GM23338 (cell line): ENCODE results near the gene MCUB. TPM values are rescaled to one million over a fixed set of nuclear protein-coding genes. Genes with fewer than 3 reads are reported as not detected.

Experiments used
- ATAC-seq: fragments of 200-7000 bp; cut with Tn5 transposase; 3 replicates; pipeline ENCODE4 v1.9.1; 2020
- DNase-seq: peaks from one replicate; pipeline ENCODE4 v3.0.0-alpha.2; 2015; ENCODE audit warnings: low spot score
- H2AFZ ChIP-seq: fragments of 200-600 bp; sonication (generic); 2 replicates; pipeline ENCODE4 v1.8.0; 2016; ENCODE audit warnings: antibody characterized with exemption, mild to moderate bottlenecking, moderate library complexity
- H3F3A ChIP-seq: fragments of 200-600 bp; sonication (generic); replicated peaks from 2 replicates; pipeline ENCODE4 v1.8.0; 2017; ENCODE audit warnings: antibody characterized with exemption, mixed run types, low read depth
- H3K27ac ChIP-seq: fragments of 200-600 bp; sonication (generic); 2 replicates; pipeline ENCODE4 v1.6.1; 2016; ENCODE audit warnings: low read depth
- H3K27me3 ChIP-seq: fragments of 200-600 bp; sonication (generic); 2 replicates; pipeline ENCODE4 v1.8.0; 2016; ENCODE audit warnings: mild to moderate bottlenecking, mixed run types, moderate library complexity; ENCODE audit not compliant: insufficient read depth
- H3K36me3 ChIP-seq: fragments of 200-600 bp; sonication (generic); 2 replicates; pipeline ENCODE4 v1.8.0; 2016; ENCODE audit warnings: mild to moderate bottlenecking; ENCODE audit not compliant: insufficient read depth
- H3K4me1 ChIP-seq: fragments of 200-600 bp; sonication (generic); 2 replicates; pipeline ENCODE4 v1.8.0; 2016; ENCODE audit warnings: mild to moderate bottlenecking, moderate library complexity; ENCODE audit not compliant: insufficient read depth
- H3K4me2 ChIP-seq: fragments of 200-600 bp; sonication (generic); 2 replicates; pipeline ENCODE4 v1.7.1; 2017; ENCODE audit warnings: mixed run types
- H3K4me3 ChIP-seq: fragments of 200-600 bp; sonication (generic); 2 replicates; pipeline ENCODE4 v1.6.1; 2016; ENCODE audit warnings: mixed run types
- H3K79me2 ChIP-seq: fragments of 200-600 bp; sonication (generic); replicated peaks from 2 replicates; pipeline ENCODE4 v1.8.0; 2017; ENCODE audit warnings: mild to moderate bottlenecking; ENCODE audit not compliant: insufficient read depth
- H3K9me2 ChIP-seq: fragments of 200-600 bp; sonication (generic); 2 replicates; pipeline ENCODE4 v1.8.0; 2017; ENCODE audit not compliant: insufficient read depth
- H4K20me1 ChIP-seq: fragments of 200-600 bp; sonication (generic); replicated peaks from 2 replicates; pipeline ENCODE4 v1.8.0; 2017; ENCODE audit warnings: mild to moderate bottlenecking; ENCODE audit not compliant: insufficient read depth
- H3K27ac Mint-ChIP-seq: 2 replicates; pipeline ENCODE4 v1.8.0; 2020; ENCODE audit warnings: inconsistent platforms, mild to moderate bottlenecking, moderate library complexity, mixed read lengths
- H3K27me3 Mint-ChIP-seq: 3 replicates; pipeline ENCODE4 v1.8.0; 2022; ENCODE audit warnings: low read depth, mild to moderate bottlenecking, moderate library complexity, mixed read lengths, inconsistent platforms; ENCODE audit not compliant: insufficient read depth, poor library complexity
- H3K36me3 Mint-ChIP-seq: 3 replicates; pipeline ENCODE4 v1.8.0; 2021; ENCODE audit warnings: low read depth, mild to moderate bottlenecking, inconsistent platforms, moderate library complexity, mixed read lengths
- H3K4me1 Mint-ChIP-seq: 3 replicates; pipeline ENCODE4 v1.8.0; 2020; ENCODE audit warnings: mild to moderate bottlenecking, inconsistent platforms, mixed read lengths
- H3K4me3 Mint-ChIP-seq: 3 replicates; pipeline ENCODE4 v1.8.0; 2021; ENCODE audit warnings: moderate library complexity, mild to moderate bottlenecking, inconsistent platforms, mixed read lengths
- H3K9me3 Mint-ChIP-seq: 3 replicates; pipeline ENCODE4 v1.8.0; 2020; ENCODE audit warnings: moderate library complexity, mild to moderate bottlenecking, inconsistent platforms, mixed read lengths
- CREB1 ChIP-seq: fragments of 250-450 bp; sonication (Bioruptor Pico); IDR thresholded peaks from 2 replicates; pipeline ENCODE4 v1.5.0; 2020; ENCODE audit warnings: low read depth, mild to moderate bottlenecking, moderate library complexity
- EZH2 ChIP-seq: fragments of 200-600 bp; sonication (generic); IDR thresholded peaks from one replicate; pipeline ENCODE4 v1.8.0; 2017; ENCODE audit warnings: antibody characterized with exemption, mild to moderate bottlenecking, low read depth; ENCODE audit not compliant: unreplicated experiment
- EZH2phosphoT487 ChIP-seq: fragments of 200-600 bp; sonication (generic); IDR thresholded peaks from one replicate; pipeline ENCODE4 v1.8.1; 2018; ENCODE audit warnings: antibody characterized with exemption; ENCODE audit not compliant: unreplicated experiment
- JUNB ChIP-seq: IDR thresholded peaks from one replicate; pipeline ENCODE4 v1.6.1; 2016; ENCODE audit warnings: antibody characterized with exemption; ENCODE audit not compliant: unreplicated experiment
- NANOG ChIP-seq: IDR thresholded peaks from 2 replicates; pipeline ENCODE4 v1.6.1; 2016; ENCODE audit warnings: antibody characterized with exemption, borderline replicate concordance
- POLR2AphosphoS5 ChIP-seq: IDR thresholded peaks from 2 replicates; pipeline ENCODE4 v1.6.1; 2016; ENCODE audit warnings: antibody characterized with exemption, low read depth
- STAT1 ChIP-seq: IDR thresholded peaks from one replicate; pipeline ENCODE4 v1.6.1; 2016; ENCODE audit warnings: antibody characterized with exemption; ENCODE audit not compliant: unreplicated experiment
- ZNF114 ChIP-seq: fragments of 250-450 bp; sonication (Bioruptor Pico); IDR thresholded peaks from 2 replicates; pipeline ENCODE4 v1.5.0; 2020; ENCODE audit warnings: mild to moderate bottlenecking, moderate library complexity
- ZNF331 ChIP-seq: fragments of 250-450 bp; sonication (Bioruptor Pico); IDR thresholded peaks from 2 replicates; pipeline ENCODE4 v1.5.0; 2020; ENCODE audit warnings: low read depth, mild to moderate bottlenecking, moderate library complexity
- polyA plus RNA-seq: library from polyadenylated mRNA; unstranded; fragments of >200 nt; fragmentation: Nextera tagmentation; extraction: Ambion mirVana; gene quantifications from 2 replicates; pipeline ENCODE4 v1.2.1, GENCODE V29; 2016
- total RNA-seq: library from RNA; depleted of rRNA; stranded (reverse); fragments of >200 nt; shearing (Covaris generic); gene quantifications from 2 replicates; pipeline ENCODE4 v1.2.3, GENCODE V29; 2014
- TF ChIP-seq, protein P1 (sequence below): IDR thresholded peaks from one replicate; pipeline ENCODE4 v1.6.1; 2018; ENCODE audit warnings: antibody characterized with exemption; ENCODE audit not compliant: unreplicated experiment
- TF ChIP-seq, protein P2 (sequence below), 2 experiments: fragments of 200-600 bp in 1 of 2; sonication (generic) in 1 of 2; conservative IDR thresholded peaks; 2 replicates each; pipeline versions ENCODE4 v1.5.1 to v1.6.1; 2016 to 2017; ENCODE audit warnings: antibody characterized with exemption in 2 of 2, low read depth in 2 of 2, mild to moderate bottlenecking in 2 of 2, moderate library complexity in 1 of 2
- TF ChIP-seq, protein P3 (sequence below): IDR thresholded peaks from 2 replicates; pipeline ENCODE4 v1.6.1; 2016; ENCODE audit warnings: antibody characterized with exemption
- TF ChIP-seq, protein P4 (sequence below): fragments of 250-450 bp; sonication (Bioruptor Pico); IDR thresholded peaks from 2 replicates; pipeline ENCODE4 v1.5.0; 2020; ENCODE audit warnings: mild to moderate bottlenecking, moderate library complexity

Gene MCUB
- total and polyA plus RNA-seq, 2 experiments from 2014 or later, result 21.7 to 97.9 TPM

DNA sequence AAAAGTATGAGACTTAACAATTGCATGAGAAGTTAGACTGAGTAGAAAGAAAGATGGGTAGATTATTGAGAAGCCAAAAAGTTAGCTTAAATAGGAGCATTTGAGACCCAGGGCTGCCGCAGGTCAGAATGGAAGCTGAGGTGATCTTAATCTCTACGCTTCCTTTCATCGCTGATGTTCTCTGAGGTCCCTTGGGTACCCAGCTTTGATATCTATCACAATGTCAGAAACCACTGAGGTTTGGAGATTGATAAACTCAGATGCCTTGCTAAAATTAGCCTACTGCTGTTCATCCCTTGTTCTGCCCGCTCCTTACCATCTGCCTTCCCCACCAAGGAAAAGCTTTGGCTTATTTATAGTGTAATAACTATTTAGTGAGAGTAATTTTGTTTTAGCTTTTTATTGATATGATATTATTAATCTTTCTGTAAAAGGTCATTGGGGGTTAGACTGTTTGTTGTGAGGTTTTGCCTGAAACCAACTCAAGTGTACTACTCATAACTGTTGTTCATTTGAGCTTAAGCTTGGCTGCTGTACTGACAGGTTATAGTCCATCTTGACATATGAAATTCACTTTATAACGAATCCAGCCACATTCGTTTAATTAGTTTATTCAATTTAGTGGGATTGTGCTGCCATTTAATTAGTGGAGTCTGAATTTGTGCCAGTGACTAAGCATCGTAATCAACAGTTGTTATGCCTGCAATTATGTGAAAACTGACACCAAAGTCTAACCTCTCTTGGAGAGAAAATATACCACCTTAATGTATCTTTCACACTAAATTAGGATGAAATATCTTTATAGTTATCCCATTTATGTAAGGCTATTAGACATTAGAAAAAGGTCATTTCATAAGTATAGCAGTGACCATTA lies 15.1 kb downstream of the MCUB start:
- TF ChIP-seq POLR2AphosphoS5 (no peak), ZNF114 (CRISPR knock-in tag) (no peak), JUNB (no peak), CREB1 (CRISPR knock-in tag) (no peak), STAT1 (no peak), EZH2phosphoT487 (no peak), ZNF331 (CRISPR knock-in tag) (no peak), NANOG (no peak), EZH2 (no peak)
- TF ChIP-seq, protein P1, sequence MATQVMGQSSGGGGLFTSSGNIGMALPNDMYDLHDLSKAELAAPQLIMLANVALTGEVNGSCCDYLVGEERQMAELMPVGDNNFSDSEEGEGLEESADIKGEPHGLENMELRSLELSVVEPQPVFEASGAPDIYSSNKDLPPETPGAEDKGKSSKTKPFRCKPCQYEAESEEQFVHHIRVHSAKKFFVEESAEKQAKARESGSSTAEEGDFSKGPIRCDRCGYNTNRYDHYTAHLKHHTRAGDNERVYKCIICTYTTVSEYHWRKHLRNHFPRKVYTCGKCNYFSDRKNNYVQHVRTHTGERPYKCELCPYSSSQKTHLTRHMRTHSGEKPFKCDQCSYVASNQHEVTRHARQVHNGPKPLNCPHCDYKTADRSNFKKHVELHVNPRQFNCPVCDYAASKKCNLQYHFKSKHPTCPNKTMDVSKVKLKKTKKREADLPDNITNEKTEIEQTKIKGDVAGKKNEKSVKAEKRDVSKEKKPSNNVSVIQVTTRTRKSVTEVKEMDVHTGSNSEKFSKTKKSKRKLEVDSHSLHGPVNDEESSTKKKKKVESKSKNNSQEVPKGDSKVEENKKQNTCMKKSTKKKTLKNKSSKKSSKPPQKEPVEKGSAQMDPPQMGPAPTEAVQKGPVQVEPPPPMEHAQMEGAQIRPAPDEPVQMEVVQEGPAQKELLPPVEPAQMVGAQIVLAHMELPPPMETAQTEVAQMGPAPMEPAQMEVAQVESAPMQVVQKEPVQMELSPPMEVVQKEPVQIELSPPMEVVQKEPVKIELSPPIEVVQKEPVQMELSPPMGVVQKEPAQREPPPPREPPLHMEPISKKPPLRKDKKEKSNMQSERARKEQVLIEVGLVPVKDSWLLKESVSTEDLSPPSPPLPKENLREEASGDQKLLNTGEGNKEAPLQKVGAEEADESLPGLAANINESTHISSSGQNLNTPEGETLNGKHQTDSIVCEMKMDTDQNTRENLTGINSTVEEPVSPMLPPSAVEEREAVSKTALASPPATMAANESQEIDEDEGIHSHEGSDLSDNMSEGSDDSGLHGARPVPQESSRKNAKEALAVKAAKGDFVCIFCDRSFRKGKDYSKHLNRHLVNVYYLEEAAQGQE, result no peak
- TF ChIP-seq, protein P2, sequence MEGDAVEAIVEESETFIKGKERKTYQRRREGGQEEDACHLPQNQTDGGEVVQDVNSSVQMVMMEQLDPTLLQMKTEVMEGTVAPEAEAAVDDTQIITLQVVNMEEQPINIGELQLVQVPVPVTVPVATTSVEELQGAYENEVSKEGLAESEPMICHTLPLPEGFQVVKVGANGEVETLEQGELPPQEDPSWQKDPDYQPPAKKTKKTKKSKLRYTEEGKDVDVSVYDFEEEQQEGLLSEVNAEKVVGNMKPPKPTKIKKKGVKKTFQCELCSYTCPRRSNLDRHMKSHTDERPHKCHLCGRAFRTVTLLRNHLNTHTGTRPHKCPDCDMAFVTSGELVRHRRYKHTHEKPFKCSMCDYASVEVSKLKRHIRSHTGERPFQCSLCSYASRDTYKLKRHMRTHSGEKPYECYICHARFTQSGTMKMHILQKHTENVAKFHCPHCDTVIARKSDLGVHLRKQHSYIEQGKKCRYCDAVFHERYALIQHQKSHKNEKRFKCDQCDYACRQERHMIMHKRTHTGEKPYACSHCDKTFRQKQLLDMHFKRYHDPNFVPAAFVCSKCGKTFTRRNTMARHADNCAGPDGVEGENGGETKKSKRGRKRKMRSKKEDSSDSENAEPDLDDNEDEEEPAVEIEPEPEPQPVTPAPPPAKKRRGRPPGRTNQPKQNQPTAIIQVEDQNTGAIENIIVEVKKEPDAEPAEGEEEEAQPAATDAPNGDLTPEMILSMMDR (conservative IDR thresholded peaks at IDR 0.05; ENCODE audit: low read depth in 2 of 2), result no peak
- TF ChIP-seq, protein P3, sequence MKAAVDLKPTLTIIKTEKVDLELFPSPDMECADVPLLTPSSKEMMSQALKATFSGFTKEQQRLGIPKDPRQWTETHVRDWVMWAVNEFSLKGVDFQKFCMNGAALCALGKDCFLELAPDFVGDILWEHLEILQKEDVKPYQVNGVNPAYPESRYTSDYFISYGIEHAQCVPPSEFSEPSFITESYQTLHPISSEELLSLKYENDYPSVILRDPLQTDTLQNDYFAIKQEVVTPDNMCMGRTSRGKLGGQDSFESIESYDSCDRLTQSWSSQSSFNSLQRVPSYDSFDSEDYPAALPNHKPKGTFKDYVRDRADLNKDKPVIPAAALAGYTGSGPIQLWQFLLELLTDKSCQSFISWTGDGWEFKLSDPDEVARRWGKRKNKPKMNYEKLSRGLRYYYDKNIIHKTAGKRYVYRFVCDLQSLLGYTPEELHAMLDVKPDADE, result no peak
- TF ChIP-seq, protein P4, sequence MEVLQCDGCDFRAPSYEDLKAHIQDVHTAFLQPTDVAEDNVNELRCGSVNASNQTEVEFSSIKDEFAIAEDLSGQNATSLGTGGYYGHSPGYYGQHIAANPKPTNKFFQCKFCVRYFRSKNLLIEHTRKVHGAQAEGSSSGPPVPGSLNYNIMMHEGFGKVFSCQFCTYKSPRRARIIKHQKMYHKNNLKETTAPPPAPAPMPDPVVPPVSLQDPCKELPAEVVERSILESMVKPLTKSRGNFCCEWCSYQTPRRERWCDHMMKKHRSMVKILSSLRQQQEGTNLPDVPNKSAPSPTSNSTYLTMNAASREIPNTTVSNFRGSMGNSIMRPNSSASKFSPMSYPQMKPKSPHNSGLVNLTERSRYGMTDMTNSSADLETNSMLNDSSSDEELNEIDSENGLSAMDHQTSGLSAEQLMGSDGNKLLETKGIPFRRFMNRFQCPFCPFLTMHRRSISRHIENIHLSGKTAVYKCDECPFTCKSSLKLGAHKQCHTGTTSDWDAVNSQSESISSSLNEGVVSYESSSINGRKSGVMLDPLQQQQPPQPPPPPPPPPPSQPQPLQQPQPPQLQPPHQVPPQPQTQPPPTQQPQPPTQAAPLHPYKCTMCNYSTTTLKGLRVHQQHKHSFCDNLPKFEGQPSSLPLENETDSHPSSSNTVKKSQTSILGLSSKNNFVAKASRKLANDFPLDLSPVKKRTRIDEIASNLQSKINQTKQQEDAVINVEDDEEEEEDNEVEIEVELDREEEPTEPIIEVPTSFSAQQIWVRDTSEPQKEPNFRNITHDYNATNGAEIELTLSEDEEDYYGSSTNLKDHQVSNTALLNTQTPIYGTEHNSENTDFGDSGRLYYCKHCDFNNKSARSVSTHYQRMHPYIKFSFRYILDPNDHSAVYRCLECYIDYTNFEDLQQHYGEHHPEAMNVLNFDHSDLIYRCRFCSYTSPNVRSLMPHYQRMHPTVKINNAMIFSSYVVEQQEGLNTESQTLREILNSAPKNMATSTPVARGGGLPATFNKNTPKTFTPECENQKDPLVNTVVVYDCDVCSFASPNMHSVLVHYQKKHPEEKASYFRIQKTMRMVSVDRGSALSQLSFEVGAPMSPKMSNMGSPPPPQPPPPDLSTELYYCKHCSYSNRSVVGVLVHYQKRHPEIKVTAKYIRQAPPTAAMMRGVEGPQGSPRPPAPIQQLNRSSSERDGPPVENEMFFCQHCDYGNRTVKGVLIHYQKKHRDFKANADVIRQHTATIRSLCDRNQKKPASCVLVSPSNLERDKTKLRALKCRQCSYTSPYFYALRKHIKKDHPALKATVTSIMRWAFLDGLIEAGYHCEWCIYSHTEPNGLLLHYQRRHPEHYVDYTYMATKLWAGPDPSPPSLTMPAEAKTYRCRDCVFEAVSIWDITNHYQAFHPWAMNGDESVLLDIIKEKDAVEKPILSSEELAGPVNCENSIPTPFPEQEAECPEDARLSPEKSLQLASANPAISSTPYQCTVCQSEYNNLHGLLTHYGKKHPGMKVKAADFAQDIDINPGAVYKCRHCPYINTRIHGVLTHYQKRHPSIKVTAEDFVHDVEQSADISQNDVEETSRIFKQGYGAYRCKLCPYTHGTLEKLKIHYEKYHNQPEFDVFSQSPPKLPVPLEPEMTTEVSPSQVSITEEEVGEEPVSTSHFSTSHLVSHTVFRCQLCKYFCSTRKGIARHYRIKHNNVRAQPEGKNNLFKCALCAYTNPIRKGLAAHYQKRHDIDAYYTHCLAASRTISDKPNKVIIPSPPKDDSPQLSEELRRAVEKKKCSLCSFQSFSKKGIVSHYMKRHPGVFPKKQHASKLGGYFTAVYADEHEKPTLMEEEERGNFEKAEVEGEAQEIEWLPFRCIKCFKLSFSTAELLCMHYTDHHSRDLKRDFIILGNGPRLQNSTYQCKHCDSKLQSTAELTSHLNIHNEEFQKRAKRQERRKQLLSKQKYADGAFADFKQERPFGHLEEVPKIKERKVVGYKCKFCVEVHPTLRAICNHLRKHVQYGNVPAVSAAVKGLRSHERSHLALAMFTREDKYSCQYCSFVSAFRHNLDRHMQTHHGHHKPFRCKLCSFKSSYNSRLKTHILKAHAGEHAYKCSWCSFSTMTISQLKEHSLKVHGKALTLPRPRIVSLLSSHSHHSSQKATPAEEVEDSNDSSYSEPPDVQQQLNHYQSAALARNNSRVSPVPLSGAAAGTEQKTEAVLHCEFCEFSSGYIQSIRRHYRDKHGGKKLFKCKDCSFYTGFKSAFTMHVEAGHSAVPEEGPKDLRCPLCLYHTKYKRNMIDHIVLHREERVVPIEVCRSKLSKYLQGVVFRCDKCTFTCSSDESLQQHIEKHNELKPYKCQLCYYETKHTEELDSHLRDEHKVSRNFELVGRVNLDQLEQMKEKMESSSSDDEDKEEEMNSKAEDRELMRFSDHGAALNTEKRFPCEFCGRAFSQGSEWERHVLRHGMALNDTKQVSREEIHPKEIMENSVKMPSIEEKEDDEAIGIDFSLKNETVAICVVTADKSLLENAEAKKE (CRISPR knock-in tag), result no peak

More for the DNA sequence above, 15.1 kb downstream of the MCUB start:
- Histone ChIP-seq H3K27me3 (no peaks in the 10 kb centered on the region), H3K36me3 (no peaks in the 10 kb centered on the region), H3K79me2 (peaks cover 15% of the 10 kb centered on the region), H3K4me1 (no peaks in the 10 kb centered on the region), H3K9me2 (no peaks in the 10 kb centered on the region), H3K4me2 (no peak overlapping the region), H2AFZ (no peak overlapping the region), H3K27ac (no peak overlapping the region), H3K4me3 (no peak overlapping the region), H3F3A (no peaks in the 10 kb centered on the region), H4K20me1 (no peaks in the 10 kb centered on the region)
- no peak overlapping the region for H3K27ac Mint-ChIP-seq
- H3K4me1 Mint-ChIP-seq, result no peaks in the 10 kb centered on the region
- no peak for ATAC-seq
- no peak for DNase-seq
- peaks cover 4% of the 10 kb centered on the region; the same call in 2 of the 3 replicates for H3K9me3 Mint-ChIP-seq
- no peak overlapping the region for H3K4me3 Mint-ChIP-seq
- no peaks in the 10 kb centered on the region for H3K27me3 Mint-ChIP-seq
- 0 out of 3 replicates have a peak, but pooled peaks cover 3% of the 10 kb centered on the region for H3K36me3 Mint-ChIP-seq
